GM20000 (cell line): ENCODE data around the gene CFAP43.

Experiments used
- DNase-seq: peaks from one replicate; pipeline ENCODE4 v3.0.0; 2012; ENCODE audit warnings: low spot score
- CTCF ChIP-seq: IDR thresholded peaks from 2 replicates; pipeline ENCODE4 v1.5.1; 2012; ENCODE audit warnings: mild to moderate bottlenecking, control low read depth; ENCODE audit errors: extremely low read depth, missing control alignments

The CFAP43 gene

GRCh38 chr10:104231784-104232612 lies at the start of gene CFAP43:
CFAP43 (minus strand) TSS chr10:104232364; CDS start chr10:104232246, 118 bp downstream.
- DNase-seq: peak; percentile 99
- TF ChIP-seq CTCF: no peak

GRCh38 chr10:104281694-104282093 lies 49.5 kb upstream of the CFAP43 start:
- TF ChIP-seq CTCF: no peak
- DNase-seq: no peak

GRCh38 chr10:104279550-104280259 lies 47.5 kb upstream of the CFAP43 start:
- no peak for DNase-seq
- TF ChIP-seq CTCF: no peak

- TF ChIP-seq CTCF: no peak
Measured at GRCh38 chr10:104277785-104278184, 45.6 kb upstream of the CFAP43 start.

GRCh38 chr10:104276192-104276591 lies 44.0 kb upstream of the CFAP43 start:
- TF ChIP-seq CTCF: no peak
- DNase-seq: no peak

More at GRCh38 chr10:104277785-104278184, 45.6 kb upstream of the CFAP43 start:
- no peak for DNase-seq

- peak; percentile 92 for TF ChIP-seq CTCF
- peak; percentile 58 for DNase-seq
Measured at GRCh38 chr10:104274762-104275721, 42.9 kb upstream of the CFAP43 start.
